Endothelial cell of umbilical vein (primary cell): ENCODE data around the gene FAM53B. TPM values are rescaled to one million over a fixed set of nuclear protein-coding genes. Genes with fewer than 3 reads are reported as not detected.

Experiments used
- BruUV-seq: library from RNA; stranded (reverse); fragments of 400-500 nt; replicated peaks from 2 replicates; lab custom pipeline; 2021; lab: Mats Ljungman, UMichigan
- CTCF ChIA-PET: fragments of 300-600, 350-600 bp; sonication (Branson Sonifier 250); formaldehyde crosslinking; loops from one replicate; lab custom pipeline; 2021; ENCODE audit warnings: antibody characterized with exemption, inconsistent platforms; lab: Charles Lee
- POLR2A ChIA-PET: fragments of 300-600, 350-600 bp; sonication (Branson Sonifier 250); formaldehyde crosslinking; loops from one replicate; lab custom pipeline; 2021; ENCODE audit warnings: antibody characterized with exemption, inconsistent platforms; lab: Charles Lee
- DNase-seq: peaks from one replicate; pipeline ENCODE4 v3.0.0-alpha.2; 2011; ENCODE audit warnings: low read depth, low spot score
- FAIRE-seq: peaks from 2 replicates; lab custom pipeline; 2011; peaks lifted over from hg19 to GRCh38; lab: Jason Lieb, UNC
- H2AFZ ChIP-seq: 2 replicates; pipeline ENCODE4 v1.6.0; 2012; ENCODE audit warnings: low read depth, low read length, control low read depth, inconsistent platforms
- H3K27ac ChIP-seq: 2 replicates; pipeline ENCODE4 v1.5.1; 2011; ENCODE audit warnings: low read depth, mild to moderate bottlenecking, control low read depth, low read length, moderate library complexity; ENCODE audit not compliant: insufficient read depth
- H3K27me3 ChIP-seq, 2 experiments: 2 replicates each; pipeline versions ENCODE4 v1.6.0 to v1.6.1; 2011; ENCODE audit warnings: low read length in 2 of 2, mixed read lengths in 1 of 2; ENCODE audit not compliant: control insufficient read depth in 2 of 2, insufficient read depth in 2 of 2
- H3K36me3 ChIP-seq, 2 experiments: 2 replicates in 1 of 2; 3 replicates in 1 of 2; pipeline ENCODE4 v1.5.1; 2011; ENCODE audit warnings: low read length in 2 of 2, mild to moderate bottlenecking in 1 of 2, moderate library complexity in 1 of 2; ENCODE audit not compliant: control insufficient read depth in 2 of 2, insufficient read depth in 2 of 2; ENCODE audit errors: extremely low read depth in 1 of 2
- H3K4me1 ChIP-seq: 3 replicates; pipeline ENCODE4 v1.5.1; 2011; ENCODE audit warnings: mild to moderate bottlenecking, low read length; ENCODE audit not compliant: control insufficient read depth, insufficient read depth; ENCODE audit errors: extremely low read depth
- H3K4me2 ChIP-seq: 2 replicates; pipeline ENCODE4 v1.6.1; 2011; ENCODE audit warnings: low read length, control low read depth, mixed read lengths; ENCODE audit not compliant: insufficient read depth
- H3K4me3 ChIP-seq, 3 experiments: fragments of 200-600 bp in 1 of 3; sonication (generic), shearing (Covaris generic) in 1 of 3; replicated peaks in 1 of 3; 2 replicates each; pipeline ENCODE4 v1.5.1; 2011 to 2016; ENCODE audit warnings: control low read depth in 3 of 3, low read length in 3 of 3, mild to moderate bottlenecking in 2 of 3, inconsistent platforms in 1 of 3, low read depth in 1 of 3, moderate library complexity in 1 of 3; ENCODE audit not compliant: insufficient read depth in 1 of 3
- H3K79me2 ChIP-seq: 2 replicates; pipeline ENCODE4 v1.6.0; 2012; ENCODE audit warnings: low read length, inconsistent platforms; ENCODE audit not compliant: control insufficient read depth, insufficient read depth
- H3K9ac ChIP-seq: replicated peaks from 2 replicates; pipeline ENCODE3; 2011; ENCODE audit warnings: low read length, control low read depth; ENCODE audit not compliant: insufficient read depth; ENCODE audit errors: extremely low read depth
- H3K9me1 ChIP-seq: replicated peaks from 3 replicates; pipeline ENCODE4 v1.6.0; 2011; ENCODE audit warnings: mild to moderate bottlenecking, low read length; ENCODE audit not compliant: control insufficient read depth, insufficient read depth; ENCODE audit errors: extremely low read depth
- H3K9me3 ChIP-seq: replicated peaks from 2 replicates; pipeline ENCODE4 v1.5.1; 2012; ENCODE audit warnings: low read length, inconsistent platforms; ENCODE audit not compliant: control insufficient read depth, insufficient read depth
- H4K20me1 ChIP-seq: replicated peaks from 2 replicates; pipeline ENCODE3; 2011; ENCODE audit warnings: mild to moderate bottlenecking, low read length; ENCODE audit not compliant: control insufficient read depth, insufficient read depth; ENCODE audit errors: extremely low read depth
- EZH2 ChIP-seq: IDR thresholded peaks from 2 replicates; pipeline ENCODE4 v1.6.1; 2012; ENCODE audit warnings: borderline replicate concordance, low read depth, mild to moderate bottlenecking, moderate library complexity, low read length, inconsistent platforms; ENCODE audit not compliant: severe bottlenecking
- FOS ChIP-seq: IDR thresholded peaks from 2 replicates; pipeline ENCODE4 v1.6.1; 2011; ENCODE audit warnings: mild to moderate bottlenecking, low read length, moderate library complexity, borderline replicate concordance; ENCODE audit not compliant: insufficient read depth
- GATA2 ChIP-seq: IDR thresholded peaks from 2 replicates; pipeline ENCODE4 v1.7.0; 2011; ENCODE audit warnings: low read depth, mild to moderate bottlenecking, moderate library complexity, mixed read lengths, low read length; ENCODE audit not compliant: insufficient read length, insufficient read depth
- JUN ChIP-seq: IDR thresholded peaks from 2 replicates; pipeline ENCODE4 v1.6.1; 2011; ENCODE audit warnings: borderline replicate concordance, low read depth; ENCODE audit not compliant: insufficient read length, insufficient read depth
- MYC ChIP-seq: IDR thresholded peaks from one replicate; pipeline ENCODE4 v1.6.1; 2011; ENCODE audit warnings: mild to moderate bottlenecking, low read depth, low read length
- POLR2A ChIP-seq: IDR thresholded peaks from 2 replicates; pipeline ENCODE4 v1.6.1; 2012; ENCODE audit warnings: low read depth, mild to moderate bottlenecking, control low read depth, low read length
- POLR2AphosphoS5 ChIP-seq: IDR thresholded peaks from 2 replicates; pipeline ENCODE4 v1.6.1; 2012; ENCODE audit warnings: low read depth, mild to moderate bottlenecking, control low read depth, low read length, moderate library complexity; ENCODE audit not compliant: insufficient read depth
- dilution Hi-C: fragments of 300-500 bp; cut with MboI; formaldehyde crosslinking; loops from one replicate; pipeline ENCODE4 v1.15.0; 2019; ENCODE audit warnings: low sequenced_read_pairs; ENCODE audit not compliant: extremely low pct_ligation_motif_present
- intact Hi-C: fragments of 100-400 bp; cut with micrococcal nuclease; formaldehyde crosslinking; loops from one replicate; pipeline ENCODE4 v1.10.0; 2022
- polyA plus RNA-seq, 4 experiments: library from polyadenylated mRNA; depleted of rRNA in 3 of 4; stranded (reverse) in 3 of 4; unstranded in 1 of 4; fragments of >200 nt; gene quantifications; 2 replicates each; pipeline versions ENCODE4 v1.2.1 to v1.2.3, GENCODE V29; 2011 to 2012; ENCODE audit warnings: missing spikeins in 1 of 4
- total RNA-seq: library from RNA; stranded (reverse); gene quantifications from 2 replicates; pipeline ENCODE4 v1.2.3, GENCODE V29; 2021
- TF ChIP-seq, protein P1 (sequence below): IDR thresholded peaks from 2 replicates; pipeline ENCODE4 v1.6.1; 2011; ENCODE audit not compliant: insufficient read depth, insufficient read length
- TF ChIP-seq, protein P2 (sequence below), 2 donors: IDR thresholded peaks; 1 replicate in 1 of 2; 2 replicates in 1 of 2; pipeline ENCODE4 v1.5.1; 2011; ENCODE audit warnings: low read length in 2 of 2, mild to moderate bottlenecking in 2 of 2, moderate library complexity in 2 of 2, control low read depth in 1 of 2, inconsistent platforms in 1 of 2, low read depth in 1 of 2; ENCODE audit not compliant: insufficient read depth in 1 of 2; ENCODE audit errors: extremely low read depth in 1 of 2

Gene FAM53B
- total and polyA plus RNA-seq, 2 donors (not counting 3 experiments of a cell fraction or from before 2014, with no cell fraction given): 8.5 to 21.1 TPM

- TF ChIP-seq, protein P1, sequence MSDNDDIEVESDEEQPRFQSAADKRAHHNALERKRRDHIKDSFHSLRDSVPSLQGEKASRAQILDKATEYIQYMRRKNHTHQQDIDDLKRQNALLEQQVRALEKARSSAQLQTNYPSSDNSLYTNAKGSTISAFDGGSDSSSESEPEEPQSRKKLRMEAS: no peak
- TF ChIP-seq POLR2AphosphoS5: no peak
- TF ChIP-seq, protein P2, sequence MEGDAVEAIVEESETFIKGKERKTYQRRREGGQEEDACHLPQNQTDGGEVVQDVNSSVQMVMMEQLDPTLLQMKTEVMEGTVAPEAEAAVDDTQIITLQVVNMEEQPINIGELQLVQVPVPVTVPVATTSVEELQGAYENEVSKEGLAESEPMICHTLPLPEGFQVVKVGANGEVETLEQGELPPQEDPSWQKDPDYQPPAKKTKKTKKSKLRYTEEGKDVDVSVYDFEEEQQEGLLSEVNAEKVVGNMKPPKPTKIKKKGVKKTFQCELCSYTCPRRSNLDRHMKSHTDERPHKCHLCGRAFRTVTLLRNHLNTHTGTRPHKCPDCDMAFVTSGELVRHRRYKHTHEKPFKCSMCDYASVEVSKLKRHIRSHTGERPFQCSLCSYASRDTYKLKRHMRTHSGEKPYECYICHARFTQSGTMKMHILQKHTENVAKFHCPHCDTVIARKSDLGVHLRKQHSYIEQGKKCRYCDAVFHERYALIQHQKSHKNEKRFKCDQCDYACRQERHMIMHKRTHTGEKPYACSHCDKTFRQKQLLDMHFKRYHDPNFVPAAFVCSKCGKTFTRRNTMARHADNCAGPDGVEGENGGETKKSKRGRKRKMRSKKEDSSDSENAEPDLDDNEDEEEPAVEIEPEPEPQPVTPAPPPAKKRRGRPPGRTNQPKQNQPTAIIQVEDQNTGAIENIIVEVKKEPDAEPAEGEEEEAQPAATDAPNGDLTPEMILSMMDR (IDR thresholded peaks at IDR 0.05; ENCODE audit: extremely low read depth in 1 of 2, insufficient read depth in 1 of 2, low read depth in 1 of 2, low read length in 2 of 2): no peak
- TF ChIP-seq MYC: no peak
- no peak for TF ChIP-seq JUN
- no peak for TF ChIP-seq FOS
- no peak for TF ChIP-seq GATA2
- no peak for TF ChIP-seq POLR2A
- no peak for TF ChIP-seq EZH2
- DNase-seq (no peak), FAIRE-seq (no peak)
- CTCF ChIA-PET: interaction anchor here (1.2 to 4.7 kb wide), 15 partner anchors 12 to 207 kb away, joined by 3 to 226 read pairs (median 23); no protein-coding TSS in a partner anchor
- H3K9ac ChIP-seq: no peak overlapping the region
- H4K20me1 ChIP-seq: no peaks in the 10 kb centered on the region
- no peaks in the 10 kb centered on the region for H3K27me3 ChIP-seq
- no peaks in the 10 kb centered on the region for H3K9me3 ChIP-seq
- no TSS peak for BruUV-seq
- intact Hi-C loops: loop anchor here (1.0 to 5.0 kb wide), 3 partner anchors 127 to 323 kb away; partner anchors contain the start of gene OAT
- H3K4me1 ChIP-seq: peaks cover 34% of the 10 kb centered on the region
- no peaks in the 10 kb centered on the region for H3K9me1 ChIP-seq
- no peak overlapping the region for H3K4me3 ChIP-seq
- dilution Hi-C loops: no loop called here
- H2AFZ ChIP-seq: no peak overlapping the region
- H3K36me3 ChIP-seq: no peaks in the 10 kb centered on the region
- POLR2A ChIA-PET: no interaction called here
- H3K79me2 ChIP-seq: peaks cover 33% of the 10 kb centered on the region
- no peak overlapping the region for H3K27ac ChIP-seq
- peak overlapping the region; percentile 80 for H3K4me2 ChIP-seq
These were observed 4.2 kb downstream of the FAM53B start for GRCh38 chr10:124739986-124740368.
